ENCODE results near the gene GSN. TPM values are rescaled to one million over a fixed set of nuclear protein-coding genes. Genes with fewer than 3 reads are reported as not detected.

The GSN gene
- total and polyA plus RNA-seq, 2 of the 8 experiments (the other 6 are each of a cell fraction or from before 2014, with no cell fraction given): 52.3 to 94.5 TPM

DNA sequence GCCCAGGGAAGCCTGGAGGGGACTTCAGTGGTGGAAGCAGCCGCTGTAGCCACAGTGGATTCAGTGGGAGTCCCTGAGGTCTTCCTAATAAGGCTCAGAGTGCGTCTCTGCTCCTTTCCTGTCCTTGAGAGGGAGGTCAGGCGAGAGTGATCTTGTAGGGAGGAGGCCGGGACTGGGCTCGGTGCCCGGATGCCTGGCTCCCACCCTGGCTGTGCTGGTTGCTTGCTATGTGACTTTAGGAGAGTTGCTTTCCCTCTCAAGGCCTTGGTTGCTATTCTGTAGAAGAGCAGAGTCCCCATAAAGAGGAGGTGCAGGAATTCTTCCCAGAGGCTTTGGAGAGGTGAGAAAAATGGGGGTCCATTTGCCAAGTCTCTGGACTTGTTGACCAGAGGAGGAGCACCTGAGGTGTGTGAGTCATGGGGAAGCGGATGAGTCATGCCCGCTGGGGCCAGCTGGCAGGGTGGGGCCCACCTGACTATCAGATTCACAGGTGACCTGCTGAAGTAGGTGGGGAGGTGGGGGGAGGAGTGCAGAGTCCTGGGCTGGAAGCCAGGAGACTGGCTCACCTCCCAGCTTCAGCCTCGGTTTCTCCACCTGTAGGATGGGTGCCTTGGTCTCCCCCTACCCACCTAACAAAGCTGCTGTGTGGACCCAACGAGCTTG, 13.8 kb downstream of the GSN start:
- Histone ChIP-seq H2AFZ (ENCODE audit: low read length) (no peak overlapping the region), H4K5ac (ENCODE audit: insufficient read length, low read depth, low read length) (no peak overlapping the region), H4K20me1 (replicated peaks in 1 of 2; ENCODE audit: control insufficient read depth in 1 of 2, insufficient read depth in 2 of 2, low read length in 2 of 2) (peaks cover 5 to 17% of the 10 kb centered on the region in 2 experiments), H3K14ac (ENCODE audit: insufficient read length) (no peak overlapping the region), H3K4me1 (replicated peaks in 1 of 4; ENCODE audit: control insufficient read depth in 3 of 4, insufficient read depth in 4 of 4, low read length in 3 of 4) (peaks cover 6 to 13% (median 11%) of the 10 kb centered on the region in 4 experiments; a peak in 6 of 7 replicates), H2AK5ac (ENCODE audit: low read depth, low read length) (no peak overlapping the region; the same call in 1 of the 2 replicates), H3K36me3 (ENCODE audit: control insufficient read depth in 2 of 4, insufficient read depth in 4 of 4, low read length in 3 of 4) (no peaks in the 10 kb centered on the region), H2BK20ac (ENCODE audit: low read length) (no peak overlapping the region), H3K23me2 (ENCODE audit: low read depth, low read length) (no peaks in the 10 kb centered on the region; the same call in 1 of the 2 replicates), H3K79me1 (ENCODE audit: low read depth, low read length) (no peaks in the 10 kb centered on the region), H3K4ac (replicated peaks; ENCODE audit: insufficient read length, low read depth, low read length) (no peak overlapping the region), H3K56ac (replicated peaks; ENCODE audit: insufficient read length, low read depth, low read length) (no peak overlapping the region), H2BK12ac (ENCODE audit: low read depth, low read length) (no peak overlapping the region), H3K18ac (ENCODE audit: extremely low read depth, low read length) (no peak overlapping the region), H4K8ac (ENCODE audit: extremely low read depth, insufficient read depth, low read length) (no peak overlapping the region), H3K4me3 (ENCODE audit: extremely low read depth in 1 of 4, insufficient read depth in 2 of 4, low read depth in 3 of 4, low read length in 4 of 4) (no peak overlapping the region), H2BK120ac (replicated peaks; ENCODE audit: low read depth, low read length) (no peak overlapping the region), H4K91ac (replicated peaks; ENCODE audit: insufficient read length, low read length) (no peak overlapping the region), H3K27ac (ENCODE audit: low read depth, low read length) (no peak overlapping the region), H3K4me2 (ENCODE audit: insufficient read depth in 1 of 2, low read depth in 2 of 2, low read length in 2 of 2) (no peak overlapping the region), H3K9ac (replicated peaks in 1 of 4; ENCODE audit: extremely low read depth in 1 of 4, low read depth in 3 of 4, low read length in 3 of 4) (no peak overlapping the region), H3K23ac (ENCODE audit: insufficient read length) (no peak overlapping the region), H2BK15ac (ENCODE audit: low read length) (no peak overlapping the region), H3K27me3 (replicated peaks in 1 of 4; ENCODE audit: control insufficient read depth in 3 of 4, extremely low read depth in 1 of 4, insufficient read depth in 3 of 4, low read length in 3 of 4) (peaks cover 13 to 74% (median 66%) of the 10 kb centered on the region in 4 experiments), H2BK5ac (ENCODE audit: low read depth, low read length) (no peak overlapping the region), H3K79me2 (ENCODE audit: control insufficient read depth in 1 of 2, insufficient read depth in 2 of 2, low read length in 2 of 2) (no peaks in the 10 kb centered on the region), H3K9me3 (ENCODE audit: insufficient read depth in 2 of 2, low read depth in 1 of 2, low read length in 1 of 2) (no peaks in the 10 kb centered on the region)
- POLR2A ChIA-PET (ENCODE audit: partially characterized antibody): no interaction called here
- 83% methylated on average over 9 of the region's 10 CpGs; no CpG with 5 or more reads in 1 of the 2 experiments for WGBS, 2 experiments (ENCODE audit: extremely low coverage in 1 of 2, insufficient coverage in 1 of 2, insufficient read length in 1 of 2, insufficient replicate concordance in 2 of 2, low coverage in 1 of 2, low lambda C conversion rate in 2 of 2, missing lambda C conversion rate in 1 of 2)
- FAIRE-seq: no peak
- CTCF ChIA-PET (ENCODE audit: partially characterized antibody): interaction anchor here (0.6 to 4.2 kb wide), 12 partner anchors 9 to 181 kb away, joined by 3 to 42 read pairs (median 4); partner anchors contain the start of gene GSN
- no peak for DNase-seq (ENCODE audit: low read depth in 1 of 2, low spot score in 2 of 2)
- no peak for TF ChIP-seq TBP (IDR thresholded peaks at IDR 0.05; ENCODE audit: low read depth, low read length)
- no peak for TF ChIP-seq CTBP2 (IDR thresholded peaks at IDR 0.05; ENCODE audit: borderline replicate concordance, insufficient read depth, insufficient read length, low read length)

Data from H1 (cell line).